Measurements from ENCODE around the gene MAML2. TPM values are rescaled to one million over a fixed set of nuclear protein-coding genes. Genes with fewer than 3 reads are reported as not detected.

The MAML2 gene
- 10.9 and 11.2 TPM in 2 replicates for total RNA-seq

- intact Hi-C loops (cut with micrococcal nuclease) = loop anchor here (1.0 to 10.0 kb wide), 10 partner anchors 85 to 553 kb away; partner anchors contain the start of genes CEP57 and MTMR2
Observed at GRCh38 chr11:96342961-96343711, at the start of gene MAML2. Gene MAML2, minus strand, starts transcription at chr11:96343195. Its CDS starts 1,300 bp downstream, at chr11:96341895.

GRCh38 chr11:96391698-96392307, 48.8 kb upstream of the MAML2 start:
- intact Hi-C loops (cut with micrococcal nuclease) = loop anchor here (2.0 to 5.0 kb wide), 3 partner anchors 150 to 1301 kb away; no protein-coding TSS in a partner anchor

- intact Hi-C loops (cut with micrococcal nuclease) = loop anchor here (1.0 to 5.0 kb wide), 5 partner anchors 148 to 1321 kb away; no protein-coding TSS in a partner anchor
Observed at GRCh38 chr11:96390488-96390792, 47.4 kb upstream of the MAML2 start.

- intact Hi-C loops (cut with micrococcal nuclease) = loop anchor here (1.0 to 5.0 kb wide), 11 partner anchors 49 to 1321 kb away; partner anchors contain the start of genes CEP57 and SESN3
Observed at GRCh38 chr11:96389720-96390487, 46.9 kb upstream of the MAML2 start, which contains the start of the genes CCDC82 and JRKL. Gene CCDC82, minus strand, starts transcription at chr11:96389912. Its CDS starts 5,165 bp downstream, at chr11:96384747. Gene JRKL, plus strand, starts transcription at chr11:96390013. Its CDS starts 637 bp downstream, at chr11:96390650.

- intact Hi-C loops (cut with micrococcal nuclease) = loop anchor here (1.0 to 5.0 kb wide), 6 partner anchors 48 to 1238 kb away; partner anchors contain the start of genes CEP57 and SESN3
Observed at GRCh38 chr11:96388891-96389719, 46.1 kb upstream of the MAML2 start.

GRCh38 chr11:96385187-96385586, 42.2 kb upstream of the MAML2 start:
- intact Hi-C loops (cut with micrococcal nuclease) = loop anchor here (5.0 kb wide), 1 partner anchor 128 kb away; no protein-coding TSS in a partner anchor

GRCh38 chr11:96384156-96384555, 41.2 kb upstream of the MAML2 start:
- intact Hi-C loops (cut with micrococcal nuclease) = no loop called here

GRCh38 chr11:96376796-96377195, 33.8 kb upstream of the MAML2 start:
- intact Hi-C loops (cut with micrococcal nuclease) = no loop called here

GRCh38 chr11:96373826-96374225, 30.8 kb upstream of the MAML2 start:
- intact Hi-C loops (cut with micrococcal nuclease) = no loop called here

GRCh38 chr11:96367342-96367741, 24.3 kb upstream of the MAML2 start:
- intact Hi-C loops (cut with micrococcal nuclease) = no loop called here

GRCh38 chr11:96366024-96366423, 23.0 kb upstream of the MAML2 start:
- intact Hi-C loops (cut with micrococcal nuclease) = no loop called here

- intact Hi-C loops (cut with micrococcal nuclease) = no loop called here
Observed at GRCh38 chr11:96365493-96365892, 22.5 kb upstream of the MAML2 start.

GRCh38 chr11:96361778-96362177, 18.8 kb upstream of the MAML2 start:
- intact Hi-C loops (cut with micrococcal nuclease) = no loop called here

- intact Hi-C loops (cut with micrococcal nuclease) = no loop called here
Observed at GRCh38 chr11:96358321-96358720, 15.3 kb upstream of the MAML2 start.

GRCh38 chr11:96357794-96358193, 14.8 kb upstream of the MAML2 start:
- intact Hi-C loops (cut with micrococcal nuclease) = no loop called here

GRCh38 chr11:96356848-96357247, 13.9 kb upstream of the MAML2 start:
- intact Hi-C loops (cut with micrococcal nuclease) = no loop called here

GRCh38 chr11:96342014-96342960, 708 bp downstream of the MAML2 start:
- intact Hi-C loops (cut with micrococcal nuclease) = loop anchor here (1.0 to 10.0 kb wide), 4 partner anchors 99 to 417 kb away; partner anchors contain the start of gene MTMR2

- intact Hi-C loops (cut with micrococcal nuclease) = loop anchor here (1.0 to 10.0 kb wide), 5 partner anchors 48 to 417 kb away; partner anchors contain the start of genes CCDC82 and MTMR2
Observed at GRCh38 chr11:96341211-96342013, 1.6 kb downstream of the MAML2 start.
